GM18519 (cell line): Measurements from ENCODE around the gene CYBB.

Source experiments
- ATAC-seq: cut with Tn5 transposase; IDR thresholded peaks from one replicate; pipeline ENCODE4 v1.9.1; 2021; ENCODE audit warnings: mild to moderate bottlenecking, moderate library complexity; ENCODE audit not compliant: unreplicated experiment, low FRiP score

Gene CYBB

DNA sequence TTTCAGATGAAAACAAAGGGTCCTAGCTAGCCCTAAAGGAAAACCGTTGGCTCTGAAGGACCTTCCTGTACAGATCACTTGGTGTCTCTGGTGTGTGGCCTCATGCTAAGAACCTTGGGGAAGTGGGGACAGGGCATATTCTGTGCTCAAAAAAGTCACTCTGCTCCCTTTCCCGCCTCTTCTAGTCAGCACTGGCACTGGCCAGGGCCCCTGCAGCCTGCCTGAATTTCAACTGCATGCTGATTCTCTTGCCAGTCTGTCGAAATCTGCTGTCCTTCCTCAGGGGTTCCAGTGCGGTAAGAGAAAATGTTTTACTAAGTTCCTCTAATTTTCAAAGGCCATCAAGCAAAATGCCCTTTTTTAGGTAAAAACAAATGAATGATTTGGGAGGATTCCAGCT is 3.4 kb downstream of the CYBB start:
- ATAC-seq, result no peak

DNA sequence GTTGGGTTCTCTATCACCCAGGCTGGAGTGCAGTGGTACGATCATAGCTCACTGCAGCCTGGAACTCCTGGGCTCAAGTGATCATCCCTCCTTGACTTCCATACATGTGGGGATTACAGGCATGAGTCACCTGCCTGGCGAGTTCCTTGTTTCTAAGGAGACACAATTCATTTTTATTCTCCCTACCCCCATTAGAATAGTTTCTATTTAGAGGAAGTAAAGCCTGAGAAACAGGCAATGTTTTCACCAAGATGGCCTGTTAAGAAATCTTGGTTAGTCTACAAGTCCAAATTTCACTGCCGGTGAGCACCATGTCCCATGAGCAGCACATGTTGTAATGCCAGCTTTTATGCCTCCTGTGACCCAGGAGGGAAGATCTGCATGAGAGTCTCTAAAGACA is 5.7 kb downstream of the CYBB start:
- no peak for ATAC-seq

DNA sequence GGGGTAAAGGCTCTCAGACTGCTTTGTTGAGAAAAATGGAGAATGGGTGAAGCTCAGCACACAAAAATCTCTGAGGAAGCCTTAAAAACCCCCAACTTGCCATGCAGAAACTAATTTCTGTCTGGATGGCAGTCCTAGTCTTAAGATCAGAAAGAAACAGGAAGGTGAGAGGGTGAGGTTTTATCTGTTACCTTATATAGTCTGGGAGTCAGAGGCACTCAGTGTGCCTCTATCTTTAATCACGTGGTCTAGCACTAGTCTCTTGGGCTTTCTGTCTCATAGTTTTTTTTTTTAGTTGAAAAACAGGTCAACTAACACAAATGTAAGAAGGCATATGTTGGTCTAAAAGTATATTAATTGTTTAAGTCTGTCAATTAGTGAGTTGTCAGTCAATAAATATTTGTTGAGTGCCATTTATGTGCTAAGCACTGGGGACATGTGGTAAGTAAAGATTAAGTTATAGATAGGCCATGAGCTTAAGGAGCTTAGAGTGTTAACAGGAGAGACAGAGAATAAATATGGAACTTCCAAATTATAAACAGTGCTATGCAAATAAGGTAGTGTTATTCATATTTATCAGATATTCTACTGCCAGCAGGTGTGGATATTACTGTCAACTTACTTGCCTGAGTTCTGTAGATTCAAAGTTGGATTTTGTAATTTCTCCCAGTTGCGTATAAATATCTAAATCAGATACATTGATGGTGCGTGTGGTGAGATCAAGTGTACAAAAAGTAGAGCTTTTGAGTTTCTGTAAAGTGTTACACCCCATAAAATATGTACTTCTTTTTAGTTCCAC is 7.0 kb downstream of the CYBB start:
- ATAC-seq, result peak; percentile 75

DNA sequence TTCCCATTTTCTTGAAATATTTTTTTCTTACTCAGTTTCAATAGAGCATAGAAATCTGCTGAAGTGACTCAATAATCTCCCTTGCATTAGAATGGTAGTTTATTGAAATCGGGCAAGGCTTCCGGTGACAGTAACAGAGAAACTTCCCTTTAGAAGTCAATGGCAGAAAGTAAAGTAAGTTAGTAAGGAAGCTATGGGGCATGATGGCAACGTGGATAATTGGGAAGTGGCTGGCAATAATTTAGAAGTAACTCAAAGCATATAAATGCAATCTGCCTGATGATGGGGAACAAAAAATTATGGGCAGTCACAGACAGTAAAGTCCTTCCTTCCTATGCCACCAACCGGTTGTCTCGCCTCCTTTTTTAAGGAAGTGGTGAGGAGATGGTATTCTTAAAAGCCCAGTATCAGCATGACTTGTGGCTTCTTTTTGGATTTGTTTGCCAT is 7.6 kb downstream of the CYBB start:
- ATAC-seq, result peak; percentile 59

DNA sequence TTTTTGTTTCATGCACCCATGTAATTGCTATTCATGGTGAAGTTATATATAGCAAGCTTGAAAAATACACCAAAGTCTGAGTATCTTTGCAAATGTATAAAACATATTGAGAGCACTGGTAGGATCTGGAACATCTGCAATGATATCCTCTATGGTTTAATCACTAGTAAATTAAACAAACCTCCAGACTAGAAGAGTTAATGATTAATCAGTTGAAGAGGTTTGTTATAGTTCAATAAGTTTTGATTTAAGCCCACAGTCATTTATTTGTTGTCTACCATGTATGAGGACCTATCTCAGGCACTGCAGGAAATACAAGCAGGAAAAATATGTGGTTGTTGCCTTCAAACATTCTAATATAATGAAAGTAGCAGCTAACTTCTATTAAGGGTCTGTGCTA is 16.5 kb downstream of the CYBB start:
- no peak for ATAC-seq

DNA sequence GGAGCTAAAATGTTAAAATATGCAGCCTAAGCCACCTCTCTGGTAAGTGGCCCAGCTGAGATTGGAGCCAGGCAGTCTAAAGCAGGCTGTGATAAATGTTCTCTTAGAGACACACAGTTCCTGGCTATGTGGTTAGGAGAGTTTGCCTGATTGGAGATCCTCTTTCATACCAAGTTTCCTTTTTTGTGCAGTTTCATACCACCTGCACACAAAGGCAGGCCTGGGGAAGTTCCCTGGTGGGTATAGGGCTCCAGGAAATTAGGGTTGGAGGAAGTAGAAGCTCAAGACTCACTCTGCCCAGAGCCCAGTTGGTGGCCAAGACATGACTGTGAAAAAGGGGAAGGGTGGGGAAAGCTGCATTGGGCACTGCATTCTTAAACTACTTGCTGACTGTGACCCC is 16.9 kb downstream of the CYBB start:
- ATAC-seq, result no peak

DNA sequence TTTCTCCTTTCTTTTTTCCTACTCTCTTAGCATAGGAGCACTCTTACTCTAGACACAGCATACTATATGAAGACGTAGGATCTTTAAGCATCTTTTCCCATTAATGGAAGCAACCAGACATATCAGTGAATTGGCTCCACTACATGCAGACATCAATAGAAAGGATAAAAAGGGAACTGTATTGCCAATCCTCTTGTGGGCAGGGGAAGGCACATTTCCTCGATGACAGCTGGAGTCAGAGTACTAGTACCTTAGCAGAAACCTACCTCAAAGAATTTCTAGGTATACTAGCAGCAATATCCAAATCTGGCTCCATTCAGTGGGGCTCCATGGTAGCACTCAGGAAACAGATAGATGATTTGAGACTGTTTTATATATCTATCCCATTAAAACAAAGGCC is 20.1 kb downstream of the CYBB start:
- ATAC-seq, result no peak

DNA sequence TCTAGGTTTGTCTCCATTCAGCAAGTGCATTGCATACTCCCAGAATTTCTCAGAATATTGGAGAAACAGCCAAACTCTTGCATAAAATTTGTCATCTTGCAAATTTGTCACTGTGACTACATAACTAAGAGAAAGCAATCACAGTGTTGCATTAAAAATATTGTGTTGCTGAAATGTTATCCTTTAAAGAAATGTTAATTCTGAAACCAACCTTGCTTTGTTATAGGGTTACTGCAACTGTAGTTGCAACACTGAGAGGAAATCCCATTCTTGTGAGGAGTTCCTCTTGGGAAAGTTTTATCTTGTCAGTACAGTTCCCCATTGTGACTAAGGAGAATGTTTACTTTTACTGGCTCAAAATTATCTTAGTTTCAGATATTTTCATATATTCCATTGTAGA is 20.9 kb downstream of the CYBB start:
- no peak for ATAC-seq

DNA sequence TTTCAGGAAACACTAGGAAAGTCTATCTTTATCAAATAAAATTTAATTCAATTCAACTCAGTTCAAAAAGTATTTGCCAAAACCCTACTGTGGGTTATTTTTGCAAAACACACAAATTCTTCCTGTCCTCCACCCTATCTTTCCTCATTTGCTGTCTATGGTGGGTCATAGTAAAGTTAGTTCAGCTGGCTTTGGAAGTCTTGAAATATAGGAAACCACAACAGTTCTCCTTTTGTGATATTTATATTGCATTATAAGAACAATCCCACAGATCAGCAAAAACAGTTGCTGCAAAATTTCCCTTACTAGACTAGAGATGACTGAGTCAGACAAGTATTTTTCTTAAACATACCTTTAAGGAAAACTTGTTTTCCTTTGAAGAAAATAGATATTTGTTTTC is 22.2 kb downstream of the CYBB start:
- no peak for ATAC-seq

DNA sequence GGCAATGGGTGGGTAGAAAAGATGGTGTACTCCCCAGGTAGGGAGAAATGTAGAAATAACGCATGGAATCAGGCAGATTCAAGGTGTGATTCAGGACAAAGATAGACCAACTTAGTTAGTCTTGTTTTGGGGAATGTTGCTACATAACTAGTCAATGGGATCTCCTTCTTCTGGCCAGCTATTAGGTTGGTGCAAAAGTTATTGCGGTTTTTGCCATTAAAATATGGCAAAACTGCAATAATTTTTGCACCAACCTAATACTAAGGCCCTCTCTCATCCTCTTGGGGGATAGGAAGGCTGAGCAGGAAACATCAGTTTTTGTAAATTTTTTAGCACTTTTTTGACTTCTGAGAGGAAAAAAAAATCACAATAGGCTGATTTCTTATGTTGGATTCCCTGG is 23.2 kb downstream of the CYBB start:
- no peak for ATAC-seq

DNA sequence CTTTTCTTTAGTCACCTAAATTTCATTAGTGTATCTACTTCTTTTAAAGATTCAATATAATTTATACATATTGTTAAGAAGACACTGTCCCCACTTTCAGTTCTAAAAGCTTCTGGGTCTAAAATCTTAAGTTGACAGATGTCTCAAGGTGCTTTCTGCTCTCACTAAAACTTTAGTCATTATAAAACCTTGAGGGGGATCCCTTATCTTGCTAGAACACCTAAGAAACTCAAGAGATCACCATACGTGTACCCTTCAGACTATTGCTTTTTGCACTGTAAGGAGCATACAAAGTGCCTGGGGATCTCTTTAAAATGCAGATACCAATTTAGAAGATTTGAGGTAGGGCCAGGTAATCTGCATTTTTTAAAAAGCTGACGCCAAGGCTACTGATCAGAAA is 30.1 kb downstream of the CYBB start:
- no peak for ATAC-seq

DNA sequence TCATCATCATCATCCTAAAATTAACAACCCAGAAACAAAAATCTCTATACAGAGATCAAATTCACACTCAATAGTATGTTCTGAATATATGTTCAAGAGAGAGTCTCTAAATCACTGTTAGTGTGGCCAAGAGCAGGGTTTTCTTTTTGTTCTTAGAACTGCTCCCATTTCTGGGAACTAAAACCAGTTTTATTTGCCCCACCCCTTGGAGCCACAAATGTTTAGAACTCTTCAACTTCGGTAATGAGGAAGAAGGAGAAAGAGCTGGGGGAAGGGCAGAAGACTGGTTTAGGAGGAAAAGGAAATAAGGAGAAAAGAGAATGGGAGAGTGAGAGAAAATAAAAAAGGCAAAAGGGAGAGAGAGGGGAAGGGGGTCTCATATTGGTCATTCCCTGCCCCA is 32.3 kb downstream of the CYBB start:
- no peak for ATAC-seq

DNA sequence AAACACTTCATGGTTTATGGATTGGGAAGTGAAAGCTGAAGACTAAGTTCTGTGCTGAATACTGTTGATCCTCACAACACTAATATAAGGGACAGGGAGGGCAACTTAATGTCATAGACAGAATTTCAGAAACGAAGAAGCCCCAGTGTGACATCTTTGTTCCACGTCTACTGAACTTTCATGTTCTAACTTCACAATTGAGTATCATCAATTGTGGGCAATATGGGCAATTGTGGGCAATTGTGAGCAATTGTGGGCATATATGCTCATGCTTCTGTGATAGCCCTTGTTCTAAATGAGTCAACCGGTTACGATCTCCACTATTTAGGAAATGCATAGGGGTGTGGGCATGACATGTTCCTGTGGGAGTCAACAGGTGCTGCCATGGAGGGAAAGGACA is 33.7 kb downstream of the CYBB start:
- no peak for ATAC-seq

DNA sequence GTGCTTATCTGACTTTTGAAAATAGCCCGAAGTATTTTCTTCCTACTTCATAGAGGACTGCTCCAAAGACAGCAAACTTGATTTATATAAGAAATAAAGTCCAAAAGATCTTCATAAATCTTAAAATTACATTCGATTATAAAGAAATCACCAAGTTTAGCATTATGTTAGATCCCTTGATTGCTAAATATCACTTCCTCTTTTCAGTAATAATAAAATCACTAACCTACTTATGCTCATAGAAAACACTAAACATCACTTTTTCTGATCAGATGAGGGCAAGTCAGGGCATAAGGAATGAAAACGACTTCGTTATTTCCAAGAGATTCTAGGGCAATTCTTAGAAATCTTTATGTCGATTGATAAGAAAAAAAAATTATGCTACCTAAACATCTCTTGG is 35.5 kb downstream of the CYBB start:
- no peak for ATAC-seq

DNA sequence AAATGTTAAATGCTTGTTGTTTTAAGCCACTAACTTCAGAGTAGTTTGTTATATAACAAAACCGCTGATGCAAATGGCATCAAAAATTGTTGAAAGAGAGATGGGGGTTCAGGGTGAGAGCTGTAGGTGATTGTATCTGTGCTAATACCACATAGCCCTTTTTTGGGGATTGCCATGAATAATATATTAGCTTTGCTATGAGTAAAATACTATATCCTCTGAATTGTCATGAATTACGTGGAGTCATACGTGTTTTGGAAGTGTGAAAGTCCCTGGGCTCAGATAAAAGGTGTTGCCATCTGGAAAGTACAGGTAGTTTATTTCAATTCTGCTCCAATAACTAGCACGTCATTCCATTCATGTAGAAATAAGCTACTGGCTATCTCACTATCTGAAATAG is 36.9 kb downstream of the CYBB start:
- ATAC-seq, result peak; percentile 25

DNA sequence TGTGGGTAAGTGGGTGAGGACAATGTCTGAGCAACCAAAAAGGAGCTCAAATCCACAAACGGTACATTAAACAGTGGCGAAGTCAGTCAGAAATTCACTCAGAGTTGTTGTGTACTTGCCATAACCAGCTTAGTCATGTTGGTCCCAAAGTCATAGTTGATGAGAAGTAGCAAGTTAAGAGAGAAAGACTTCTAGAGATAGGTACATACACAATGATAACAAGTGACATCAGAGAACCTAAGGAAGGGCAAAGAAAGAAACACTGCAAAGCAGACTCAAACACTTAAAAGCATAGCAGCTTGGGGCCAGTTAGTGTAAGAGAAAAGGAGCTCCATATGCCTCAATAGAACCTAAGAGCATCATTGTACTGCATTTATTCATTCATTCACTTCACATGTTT is 37.3 kb downstream of the CYBB start:
- peak; percentile 13 for ATAC-seq

DNA sequence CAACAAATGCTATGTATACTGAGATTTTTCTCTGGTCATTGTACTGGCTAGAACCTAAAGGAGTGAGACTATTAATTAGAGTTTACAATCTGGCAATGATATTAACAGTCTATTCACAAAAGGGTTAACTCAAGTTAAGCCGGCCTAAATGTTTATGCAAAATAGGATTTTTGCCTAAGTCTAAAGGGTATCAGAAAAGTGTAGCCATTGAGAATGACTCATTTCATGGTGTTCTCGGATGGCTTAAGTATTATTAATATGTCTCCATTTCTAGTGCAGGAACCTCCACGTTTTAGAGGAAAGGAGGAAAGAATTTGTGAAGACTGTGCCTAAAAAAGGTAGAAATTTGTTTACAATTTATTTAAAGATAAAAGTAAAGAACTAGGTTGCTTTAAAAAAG is 37.7 kb downstream of the CYBB start:
- peak; percentile 38 for ATAC-seq

DNA sequence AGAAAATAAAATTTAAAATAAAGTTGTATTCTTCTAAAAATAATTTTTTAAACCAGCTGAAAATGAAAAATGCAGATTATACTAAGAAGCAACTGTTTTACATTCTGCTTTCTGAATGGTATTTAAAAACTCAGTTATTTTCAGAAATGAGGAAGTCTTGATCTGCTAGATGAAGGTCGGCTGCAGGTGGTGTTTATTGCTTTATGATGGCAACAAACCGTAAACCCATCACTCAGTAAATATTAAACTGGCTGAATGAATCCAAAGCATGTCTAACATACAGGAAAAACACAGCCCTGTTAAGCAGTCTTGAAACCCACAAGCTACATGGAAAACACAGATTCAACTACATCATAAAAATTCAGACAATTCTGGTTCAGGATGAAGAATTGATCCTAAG is 38.2 kb downstream of the CYBB start:
- peak; percentile 32 for ATAC-seq

DNA sequence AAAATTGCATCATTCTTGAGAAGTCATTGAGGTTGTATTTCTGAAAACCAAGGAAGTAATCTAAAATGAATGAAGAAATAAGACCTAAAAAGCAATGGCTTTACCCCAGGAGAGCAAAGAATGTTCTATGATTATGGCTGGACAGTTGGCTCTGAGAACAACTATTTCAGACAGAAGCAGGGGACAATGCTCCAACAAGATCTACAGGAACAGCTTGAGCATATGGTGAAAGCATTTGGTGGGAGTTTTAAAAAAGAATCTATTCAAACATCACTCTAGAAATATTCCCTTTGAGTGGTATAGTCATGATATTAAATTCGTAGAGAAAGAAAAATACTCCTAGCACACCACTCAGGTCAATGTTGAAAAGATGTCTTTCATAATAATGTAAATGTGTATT is 40.8 kb downstream of the CYBB start:
- no peak for ATAC-seq

DNA sequence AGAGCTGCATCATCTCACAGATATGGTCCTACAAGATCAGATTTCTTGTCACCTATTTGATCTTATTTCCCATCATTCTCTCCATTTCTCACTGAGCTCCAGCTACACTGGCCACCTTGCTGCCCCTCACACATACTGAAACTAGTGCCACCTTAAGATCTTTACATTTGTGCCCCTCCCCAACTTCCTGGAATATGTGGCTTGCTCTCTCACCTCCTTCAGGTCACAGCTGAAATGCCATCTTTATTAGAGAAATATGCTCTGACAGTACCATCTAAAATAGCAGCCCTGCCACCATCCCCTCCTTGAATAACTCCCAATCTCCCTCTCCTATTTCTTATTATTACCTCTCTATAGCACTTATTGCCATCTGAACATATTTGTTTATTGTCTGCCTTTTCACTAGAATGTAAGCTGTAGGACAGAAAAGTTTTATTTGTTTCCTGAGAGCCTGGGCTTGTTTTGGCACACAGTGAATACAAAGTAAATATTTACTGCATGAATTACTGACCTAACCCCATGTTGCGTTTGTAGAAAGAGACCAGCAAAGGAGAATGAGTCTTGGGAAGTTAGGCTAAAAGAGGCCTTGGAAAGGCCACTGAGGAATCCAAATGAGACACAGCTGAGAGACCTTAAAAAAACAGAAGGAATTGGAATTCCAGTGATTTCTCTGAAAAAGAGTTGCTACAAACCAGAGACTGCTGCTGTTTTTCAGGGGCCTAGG is 44.8 kb downstream of the CYBB start:
- ATAC-seq, result no peak

DNA sequence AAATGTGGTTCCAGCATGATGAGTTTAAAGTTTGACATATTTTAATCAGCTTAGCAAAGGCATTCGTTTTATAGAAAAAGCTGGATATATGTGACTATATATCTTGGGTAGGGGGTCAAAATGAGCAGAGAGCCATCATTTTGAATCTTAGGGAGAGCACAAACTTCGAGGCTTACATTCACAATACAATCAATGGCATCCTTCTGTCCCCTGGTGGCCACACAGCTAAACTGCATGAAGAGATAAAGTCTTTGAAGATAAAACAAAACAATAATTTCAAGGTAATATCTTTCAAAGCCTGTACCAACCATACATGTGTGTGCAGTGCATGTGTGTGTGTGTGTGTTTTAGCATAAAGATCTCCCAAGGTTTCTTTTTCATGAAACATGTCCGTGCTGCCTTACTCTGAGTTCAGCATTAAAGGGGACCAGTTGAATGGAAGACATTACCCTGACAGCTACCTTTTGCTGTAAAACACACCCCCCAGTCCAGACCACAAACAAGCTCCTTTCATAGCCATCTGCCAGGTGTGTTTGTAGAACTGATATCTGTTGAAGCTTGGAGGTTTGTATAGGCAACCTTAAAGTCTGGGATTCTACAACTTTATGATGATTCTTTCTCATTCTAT is 45.5 kb downstream of the CYBB start:
- no peak for ATAC-seq

DNA sequence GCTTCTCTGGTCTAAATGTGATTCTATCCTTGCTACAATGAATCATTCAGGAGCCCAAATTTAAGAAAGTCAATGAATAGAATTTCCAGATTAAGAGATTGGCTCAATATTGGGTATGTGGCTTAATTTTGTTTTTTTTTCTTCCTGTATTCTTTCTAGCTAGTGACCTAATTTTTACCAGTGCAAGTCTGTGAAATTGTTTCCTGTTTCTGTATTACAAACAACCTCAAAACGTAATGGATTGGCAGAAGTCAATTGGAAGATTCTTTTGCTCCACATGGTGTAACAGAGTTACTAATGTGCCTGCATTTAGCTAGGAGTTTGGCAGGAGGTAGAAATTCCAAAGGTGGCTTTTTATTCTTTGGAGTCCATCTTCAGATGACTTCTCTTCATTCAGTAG is 49.9 kb downstream of the CYBB start:
- ATAC-seq, result no peak
